GM23248 (cell line): ENCODE measurements around the gene SDHB. TPM values are rescaled to one million over a fixed set of nuclear protein-coding genes. Genes with fewer than 3 reads are reported as not detected.

Source experiments
- DNase-seq: peaks from one replicate; pipeline ENCODE4 v3.0.0-alpha.2; 2015
- H2AFZ ChIP-seq: fragments of 200-600 bp; sonication (generic); 2 replicates; pipeline ENCODE4 v1.6.1; 2016; ENCODE audit warnings: antibody characterized with exemption
- H3F3A ChIP-seq: fragments of 200-600 bp; sonication (generic); 2 replicates; pipeline ENCODE4 v1.6.1; 2016; ENCODE audit warnings: mild to moderate bottlenecking, antibody characterized with exemption, mixed run types; ENCODE audit not compliant: insufficient read depth
- H3K27ac ChIP-seq: fragments of 200-600 bp; sonication (generic); 2 replicates; pipeline ENCODE4 v1.5.1; 2016; ENCODE audit warnings: mild to moderate bottlenecking
- H3K27me3 ChIP-seq: fragments of 200-600 bp; sonication (generic); replicated peaks from 2 replicates; pipeline ENCODE4 v1.6.1; 2016; ENCODE audit warnings: mild to moderate bottlenecking; ENCODE audit not compliant: insufficient read depth
- H3K36me3 ChIP-seq: fragments of 200-600 bp; sonication (generic); 2 replicates; pipeline ENCODE4 v1.6.1; 2016; ENCODE audit warnings: low read depth, mild to moderate bottlenecking
- H3K4me1 ChIP-seq: fragments of 200-600 bp; sonication (generic); 2 replicates; pipeline ENCODE4 v1.6.1; 2016; ENCODE audit warnings: mild to moderate bottlenecking; ENCODE audit not compliant: insufficient read depth
- H3K4me2 ChIP-seq: fragments of 200-600 bp; sonication (generic); one replicate; pipeline ENCODE4 v1.6.1; 2016; ENCODE audit warnings: mild to moderate bottlenecking; ENCODE audit not compliant: unreplicated experiment
- H3K4me3 ChIP-seq: fragments of 200-600 bp; sonication (generic); 2 replicates; pipeline ENCODE4 v1.5.1; 2016; ENCODE audit warnings: mild to moderate bottlenecking
- H3K79me2 ChIP-seq: fragments of 200-600 bp; sonication (generic); 2 replicates; pipeline ENCODE4 v1.6.1; 2016; ENCODE audit warnings: mild to moderate bottlenecking; ENCODE audit not compliant: insufficient read depth
- H3K9ac ChIP-seq: fragments of 200-600 bp; sonication (generic); 2 replicates; pipeline ENCODE4 v1.6.1; 2016; ENCODE audit warnings: mild to moderate bottlenecking
- H3K9me2 ChIP-seq: fragments of 200-600 bp; sonication (generic); 2 replicates; pipeline ENCODE4 v1.6.1; 2016; ENCODE audit warnings: mixed run types, mild to moderate bottlenecking, moderate library complexity; ENCODE audit not compliant: insufficient read depth
- H3K9me3 ChIP-seq: fragments of 200-600 bp; sonication (generic); one replicate; pipeline ENCODE4 v1.6.1; 2017; ENCODE audit warnings: low read depth
- H4K20me1 ChIP-seq: fragments of 200-600 bp; sonication (generic); 2 replicates; pipeline ENCODE4 v1.6.0; 2016; ENCODE audit not compliant: insufficient read depth
- EZH2 ChIP-seq: fragments of 200-600 bp; sonication (generic); IDR thresholded peaks from 2 replicates; pipeline ENCODE4 v1.6.1; 2018; ENCODE audit warnings: antibody characterized with exemption, mild to moderate bottlenecking; ENCODE audit not compliant: insufficient read depth, poor library complexity, severe bottlenecking
- EZH2phosphoT487 ChIP-seq: fragments of 200-600 bp; sonication (generic); IDR thresholded peaks from 2 replicates; pipeline ENCODE4 v1.6.1; 2018; ENCODE audit warnings: antibody characterized with exemption, moderate library complexity, mild to moderate bottlenecking, low read depth; ENCODE audit not compliant: insufficient read depth
- WGBS, 2 experiments: methylation state at CpG; one replicate each; pipeline ENCODE4 v1.1.6; 2015 to 2017; ENCODE audit warnings: low lambda C conversion rate in 2 of 2, low coverage in 1 of 2; ENCODE audit errors: missing lambda C conversion rate in 2 of 2; 5-methylcytosine and 5-hydroxymethylcytosine counted together
- in situ Hi-C: fragments of 300-500 bp; cut with MboI; formaldehyde crosslinking; loops from 2 replicates; pipeline ENCODE4 v1.15.0; 2020
- polyA plus RNA-seq: library from polyadenylated mRNA; unstranded; fragments of >200 nt; fragmentation: Nextera tagmentation; extraction: Ambion mirVana; gene quantifications from 2 replicates; pipeline ENCODE4 v1.2.1, GENCODE V29; 2016
- total RNA-seq: library from RNA; depleted of rRNA; stranded (reverse); fragments of >200 nt; shearing (Covaris generic); gene quantifications from 2 replicates; pipeline ENCODE4 v1.2.3, GENCODE V29; 2014

The SDHB gene
- total and polyA plus RNA-seq, 2 experiments from 2014 or later = 84.1 to 124 TPM

DNA sequence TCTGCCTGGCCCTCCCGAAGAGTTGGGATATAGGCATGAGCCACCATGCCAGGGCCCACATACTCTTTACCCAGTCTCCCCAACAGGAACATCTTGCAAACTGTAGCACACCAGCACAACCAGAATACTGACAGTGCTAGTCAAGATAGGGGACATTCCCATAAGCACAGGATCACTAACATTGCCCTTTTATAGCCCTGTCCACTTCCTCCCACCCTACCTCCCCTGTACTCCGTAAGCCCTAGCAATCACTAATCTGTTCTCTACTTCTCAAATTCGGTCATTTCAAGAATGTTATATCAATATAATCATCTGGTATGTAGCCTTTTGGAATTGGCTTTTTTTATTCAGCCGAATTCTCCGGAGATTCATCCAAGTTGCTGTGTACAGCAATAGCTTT is 5.9 kb downstream of the SDHB start:
- H3F3A ChIP-seq = peaks cover 5% of the 10 kb centered on the region; the same call in 1 of the 2 replicates
- no peaks in the 10 kb centered on the region for H3K9me2 ChIP-seq
- no peaks in the 10 kb centered on the region for H3K9me3 ChIP-seq
- H3K36me3 ChIP-seq = peaks cover 31% of the 10 kb centered on the region
- no peak overlapping the region for H2AFZ ChIP-seq
- H3K4me2 ChIP-seq = no peak overlapping the region
- no peak overlapping the region for H3K9ac ChIP-seq
- H3K4me1 ChIP-seq = peaks cover 14% of the 10 kb centered on the region
- TF ChIP-seq EZH2 = no peak
- no peaks in the 10 kb centered on the region for H4K20me1 ChIP-seq
- WGBS, 2 experiments = 93 to 100% methylated on average over 5 of the region's 5 CpGs
- in situ Hi-C loops = no loop called here
- H3K27ac ChIP-seq = no peak overlapping the region
- DNase-seq = no peak
- peaks cover 96% of the 10 kb centered on the region for H3K79me2 ChIP-seq
- H3K4me3 ChIP-seq = no peak overlapping the region
- no peaks in the 10 kb centered on the region for H3K27me3 ChIP-seq

DNA sequence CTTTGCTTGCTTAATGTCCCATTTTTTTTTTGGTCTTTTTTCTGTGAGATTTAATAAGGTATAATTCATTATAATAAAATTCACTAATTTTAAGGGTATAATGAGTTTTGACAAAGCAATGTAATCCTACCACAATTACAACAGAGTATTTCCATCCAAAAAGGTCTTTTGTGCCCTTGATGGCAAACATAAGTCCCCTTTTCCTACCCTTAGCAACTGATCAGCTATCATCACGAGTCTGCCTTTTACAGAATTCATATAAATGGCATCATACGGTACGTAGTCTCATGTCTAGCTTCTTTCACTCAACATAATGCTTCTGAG is 7.5 kb downstream of the SDHB start:
- H4K20me1 ChIP-seq = no peaks in the 10 kb centered on the region
- H3K9ac ChIP-seq = no peak overlapping the region
- TF ChIP-seq EZH2 = no peak
- TF ChIP-seq EZH2phosphoT487 = no peak
- peaks cover 34% of the 10 kb centered on the region for H3K36me3 ChIP-seq
- H3K9me3 ChIP-seq = no peaks in the 10 kb centered on the region
- no peak for DNase-seq
- 59 to 65% methylated on average over 3 of the region's 3 CpGs for WGBS, 2 experiments
- H3K27ac ChIP-seq = no peak overlapping the region; the same call in 1 of the 2 replicates
- H2AFZ ChIP-seq = no peak overlapping the region
- H3K4me2 ChIP-seq = no peak overlapping the region
- no peaks in the 10 kb centered on the region for H3K27me3 ChIP-seq
- H3K4me3 ChIP-seq = no peak overlapping the region
- H3F3A ChIP-seq = peaks cover 5% of the 10 kb centered on the region; the same call in 1 of the 2 replicates
- H3K79me2 ChIP-seq = peaks cover 88% of the 10 kb centered on the region
- H3K4me1 ChIP-seq = peaks cover 3% of the 10 kb centered on the region; the same call in 1 of the 2 replicates
- no peaks in the 10 kb centered on the region for H3K9me2 ChIP-seq
- in situ Hi-C loops = no loop called here

GRCh38 chr1:17045634-17046333 is 8.0 kb downstream of the SDHB start:
- H3K27ac ChIP-seq = peak overlapping the region; percentile 28; the same call in 1 of the 2 replicates

GRCh38 chr1:17045150-17045549 is 8.7 kb downstream of the SDHB start:
- H4K20me1 ChIP-seq = no peaks in the 10 kb centered on the region
- in situ Hi-C loops = no loop called here
- no peak overlapping the region for H3K4me3 ChIP-seq
- TF ChIP-seq EZH2phosphoT487 (no peak), EZH2 (no peak)
- peaks cover 38% of the 10 kb centered on the region for H3K36me3 ChIP-seq
- H2AFZ ChIP-seq = no peak overlapping the region
- H3K4me1 ChIP-seq = peaks cover 3% of the 10 kb centered on the region; the same call in 1 of the 2 replicates
- WGBS, 2 experiments = 62 to 63% methylated on average over 5 of the region's 5 CpGs
- no peaks in the 10 kb centered on the region for H3K9me3 ChIP-seq
- H3K27ac ChIP-seq = no peak overlapping the region
- no peaks in the 10 kb centered on the region for H3K27me3 ChIP-seq
- H3K9ac ChIP-seq = peak overlapping the region; percentile 48; the same call in 1 of the 2 replicates
- peak; percentile 13 for DNase-seq
- H3K79me2 ChIP-seq = peaks cover 88% of the 10 kb centered on the region
- peak overlapping the region; percentile 77 for H3K4me2 ChIP-seq
- H3K9me2 ChIP-seq = no peaks in the 10 kb centered on the region
- peaks cover 5% of the 10 kb centered on the region; the same call in 1 of the 2 replicates for H3F3A ChIP-seq

More at GRCh38 chr1:17045634-17046333, 8.0 kb downstream of the SDHB start:
- H3K4me2 ChIP-seq = peak overlapping the region; percentile 77
- H3K27me3 ChIP-seq = no peaks in the 10 kb centered on the region
- no peaks in the 10 kb centered on the region for H3K9me2 ChIP-seq
- peaks cover 36% of the 10 kb centered on the region for H3K36me3 ChIP-seq
- peak overlapping the region; percentile 57 for H3K4me3 ChIP-seq
- no peaks in the 10 kb centered on the region for H3K9me3 ChIP-seq
- in situ Hi-C loops = no loop called here
- WGBS, 2 experiments = 10 to 16% methylated on average over 9 of the region's 9 CpGs
- peaks cover 3% of the 10 kb centered on the region; the same call in 1 of the 2 replicates for H3K4me1 ChIP-seq
- H3K9ac ChIP-seq = peak overlapping the region; percentile 48
- H2AFZ ChIP-seq = peak overlapping the region; percentile 69
- TF ChIP-seq EZH2 (no peak), EZH2phosphoT487 (no peak)
- peaks cover 88% of the 10 kb centered on the region for H3K79me2 ChIP-seq
- peaks cover 5% of the 10 kb centered on the region; the same call in 1 of the 2 replicates for H3F3A ChIP-seq
- DNase-seq = peak; percentile 86
- no peaks in the 10 kb centered on the region for H4K20me1 ChIP-seq

GRCh38 chr1:17043676-17044075 is 10.2 kb downstream of the SDHB start:
- H4K20me1 ChIP-seq = no peaks in the 10 kb centered on the region
- H2AFZ ChIP-seq = no peak overlapping the region
- DNase-seq = no peak
- peaks cover 3% of the 10 kb centered on the region; the same call in 1 of the 2 replicates for H3K4me1 ChIP-seq
- in situ Hi-C loops = loop anchor here (5.0 kb wide), 1 partner anchor 81 kb away; no protein-coding TSS in a partner anchor
- no peak overlapping the region for H3K27ac ChIP-seq
- no peaks in the 10 kb centered on the region for H3K9me3 ChIP-seq
- H3K4me2 ChIP-seq = no peak overlapping the region
- no peaks in the 10 kb centered on the region for H3K9me2 ChIP-seq
- H3K36me3 ChIP-seq = peaks cover 37% of the 10 kb centered on the region
- 77 to 78% methylated on average over 5 of the region's 5 CpGs for WGBS, 2 experiments
- peaks cover 5% of the 10 kb centered on the region; the same call in 1 of the 2 replicates for H3F3A ChIP-seq
- H3K79me2 ChIP-seq = peaks cover 80% of the 10 kb centered on the region
- H3K9ac ChIP-seq = no peak overlapping the region
- H3K4me3 ChIP-seq = no peak overlapping the region
- H3K27me3 ChIP-seq = no peaks in the 10 kb centered on the region
- TF ChIP-seq EZH2phosphoT487 (no peak), EZH2 (no peak)
